Stomach (tissue), 4 donors: ENCODE results near the gene TST.

Experiments used
- CTCF ChIP-seq, 7 experiments: fragments of 450-650 bp in 4 of 7; fragments of 200-600 bp in 3 of 7; sonication (generic) in 3 of 7; IDR thresholded peaks; one replicate each; pipeline ENCODE4 v1.5.1; 2016 to 2019; ENCODE audit warnings: antibody characterized with exemption in 7 of 7, control low read depth in 2 of 7, mild to moderate bottlenecking in 1 of 7
- EP300 ChIP-seq: sonication (generic); formaldehyde crosslinking; IDR thresholded peaks from one replicate; pipeline ENCODE4 v1.6.1; 2017; ENCODE audit warnings: antibody characterized with exemption
- POLR2A ChIP-seq, 4 donors: fragments of 450-650 bp; IDR thresholded peaks; one replicate each; pipeline ENCODE4 v1.6.1; 2016; ENCODE audit warnings: antibody characterized with exemption in 4 of 4, control low read depth in 2 of 4, mild to moderate bottlenecking in 1 of 4, moderate library complexity in 1 of 4
- POLR2AphosphoS5 ChIP-seq, 3 donors: sonication (generic); formaldehyde crosslinking; IDR thresholded peaks; one replicate each; pipeline ENCODE4 v1.6.1; 2016; ENCODE audit warnings: antibody characterized with exemption in 3 of 3

- TF ChIP-seq CTCF (IDR thresholded peaks at IDR 0.05) (no peak), POLR2AphosphoS5 (IDR thresholded peaks at IDR 0.05) (no peak), POLR2A (IDR thresholded peaks at IDR 0.05) (no peak), EP300 (no peak)
These were observed 7.1 kb upstream of the TST start for GRCh38 chr22:37026325-37026724.
